ENCODE results near the gene OLA1.

- TF ChIP-seq, protein P1, sequence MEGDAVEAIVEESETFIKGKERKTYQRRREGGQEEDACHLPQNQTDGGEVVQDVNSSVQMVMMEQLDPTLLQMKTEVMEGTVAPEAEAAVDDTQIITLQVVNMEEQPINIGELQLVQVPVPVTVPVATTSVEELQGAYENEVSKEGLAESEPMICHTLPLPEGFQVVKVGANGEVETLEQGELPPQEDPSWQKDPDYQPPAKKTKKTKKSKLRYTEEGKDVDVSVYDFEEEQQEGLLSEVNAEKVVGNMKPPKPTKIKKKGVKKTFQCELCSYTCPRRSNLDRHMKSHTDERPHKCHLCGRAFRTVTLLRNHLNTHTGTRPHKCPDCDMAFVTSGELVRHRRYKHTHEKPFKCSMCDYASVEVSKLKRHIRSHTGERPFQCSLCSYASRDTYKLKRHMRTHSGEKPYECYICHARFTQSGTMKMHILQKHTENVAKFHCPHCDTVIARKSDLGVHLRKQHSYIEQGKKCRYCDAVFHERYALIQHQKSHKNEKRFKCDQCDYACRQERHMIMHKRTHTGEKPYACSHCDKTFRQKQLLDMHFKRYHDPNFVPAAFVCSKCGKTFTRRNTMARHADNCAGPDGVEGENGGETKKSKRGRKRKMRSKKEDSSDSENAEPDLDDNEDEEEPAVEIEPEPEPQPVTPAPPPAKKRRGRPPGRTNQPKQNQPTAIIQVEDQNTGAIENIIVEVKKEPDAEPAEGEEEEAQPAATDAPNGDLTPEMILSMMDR (IDR thresholded peaks at IDR 0.05; ENCODE audit: poor library complexity, severe bottlenecking) = no peak
- TF ChIP-seq RAD21 (conservative IDR thresholded peaks at IDR 0.05) = no peak
- TF ChIP-seq EP300 (conservative IDR thresholded peaks at IDR 0.05; ENCODE audit: poor library complexity, severe bottlenecking) = no peak
- TF ChIP-seq MXI1 (conservative IDR thresholded peaks at IDR 0.05; ENCODE audit: poor library complexity, severe bottlenecking) = no peak
Measured at GRCh38 chr2:174025271-174026121, 222.8 kb downstream of the OLA1 start.
